HEK293T (cell line): ENCODE results near the gene ARF4.

Experiments
- BHLHE40 ChIP-seq: fragments of 450-650 bp; IDR thresholded peaks from 2 replicates; pipeline ENCODE4 v1.6.1; 2016; ENCODE audit warnings: mild to moderate bottlenecking, moderate library complexity, borderline replicate concordance
- PKNOX1 ChIP-seq: fragments of 450-650 bp; IDR thresholded peaks from 2 replicates; pipeline ENCODE4 v1.6.1; 2016

- TF ChIP-seq BHLHE40 = no peak
- no peak for TF ChIP-seq PKNOX1
Measured at GRCh38 chr3:57572096-57572495, 25.0 kb downstream of the ARF4 start.
